BJ (cell line): ENCODE measurements around the gene PIM1. TPM values are rescaled to one million over a fixed set of nuclear protein-coding genes. Genes with fewer than 3 reads are reported as not detected.

Experiments used
- CTCF ChIA-PET: fragments of 350-600 bp; formaldehyde crosslinking; extraction: SDS; loops from one replicate; lab custom pipeline; 2021; ENCODE audit warnings: antibody characterized with exemption, inconsistent platforms; lab: Yijun Ruan, JAX
- POLR2A ChIA-PET: fragments of 300-600 bp; sonication (Branson Sonifier 250); formaldehyde crosslinking; extraction: SDS; loops from one replicate; lab custom pipeline; 2021; ENCODE audit warnings: antibody characterized with exemption; lab: Charles Lee
- DNase-seq: peaks from one replicate; pipeline ENCODE4 v3.0.0-alpha.2; 2011; ENCODE audit warnings: low read depth
- H3K27me3 ChIP-seq: 2 replicates; pipeline ENCODE4 v1.6.0; 2011; ENCODE audit warnings: low read length; ENCODE audit not compliant: control insufficient read depth, insufficient read depth
- H3K36me3 ChIP-seq: 2 replicates; pipeline ENCODE4 v1.5.1; 2011; ENCODE audit warnings: low read length; ENCODE audit not compliant: control insufficient read depth, insufficient read depth
- H3K4me3 ChIP-seq: 2 replicates; pipeline ENCODE4 v1.5.1; 2011; ENCODE audit warnings: low read depth, mild to moderate bottlenecking, control low read depth, low read length
- polyA plus RNA-seq: library from polyadenylated mRNA; depleted of rRNA; stranded (reverse); fragments of >200 nt; gene quantifications from 2 replicates; pipeline ENCODE4 v1.2.3, GENCODE V29; 2011
- TF ChIP-seq, protein P1 (sequence below): IDR thresholded peaks from 2 replicates; pipeline ENCODE4 v1.5.1; 2011; ENCODE audit warnings: low read depth, mild to moderate bottlenecking, control low read depth, inconsistent platforms, low read length, moderate library complexity; ENCODE audit not compliant: insufficient read depth

PIM1 gene
- polyA plus RNA-seq, 1 experiment = 20.7 TPM

GRCh38 chr6:37205175-37205996, 35.4 kb downstream of the PIM1 start:
- TF ChIP-seq, protein P1, sequence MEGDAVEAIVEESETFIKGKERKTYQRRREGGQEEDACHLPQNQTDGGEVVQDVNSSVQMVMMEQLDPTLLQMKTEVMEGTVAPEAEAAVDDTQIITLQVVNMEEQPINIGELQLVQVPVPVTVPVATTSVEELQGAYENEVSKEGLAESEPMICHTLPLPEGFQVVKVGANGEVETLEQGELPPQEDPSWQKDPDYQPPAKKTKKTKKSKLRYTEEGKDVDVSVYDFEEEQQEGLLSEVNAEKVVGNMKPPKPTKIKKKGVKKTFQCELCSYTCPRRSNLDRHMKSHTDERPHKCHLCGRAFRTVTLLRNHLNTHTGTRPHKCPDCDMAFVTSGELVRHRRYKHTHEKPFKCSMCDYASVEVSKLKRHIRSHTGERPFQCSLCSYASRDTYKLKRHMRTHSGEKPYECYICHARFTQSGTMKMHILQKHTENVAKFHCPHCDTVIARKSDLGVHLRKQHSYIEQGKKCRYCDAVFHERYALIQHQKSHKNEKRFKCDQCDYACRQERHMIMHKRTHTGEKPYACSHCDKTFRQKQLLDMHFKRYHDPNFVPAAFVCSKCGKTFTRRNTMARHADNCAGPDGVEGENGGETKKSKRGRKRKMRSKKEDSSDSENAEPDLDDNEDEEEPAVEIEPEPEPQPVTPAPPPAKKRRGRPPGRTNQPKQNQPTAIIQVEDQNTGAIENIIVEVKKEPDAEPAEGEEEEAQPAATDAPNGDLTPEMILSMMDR = no peak
- Histone ChIP-seq H3K27me3 (peaks cover 6% of the 10 kb centered on the region), H3K36me3 (no peaks in the 10 kb centered on the region), H3K4me3 (no peak overlapping the region)
- CTCF ChIA-PET = interaction anchor here (1.0 to 15.6 kb wide), 5 partner anchors 8 to 180 kb away, joined by 3 to 588 read pairs (median 5); no protein-coding TSS in a partner anchor
- no peak for DNase-seq
- POLR2A ChIA-PET = no interaction called here

- TF ChIP-seq, protein P1 = no peak
- Histone ChIP-seq H3K4me3 (no peak overlapping the region), H3K27me3 (peaks cover 3% of the 10 kb centered on the region), H3K36me3 (no peaks in the 10 kb centered on the region)
- ChIA-PET POLR2A (no interaction called here), CTCF (interaction anchor here (1.0 to 15.6 kb wide), 6 partner anchors 8 to 180 kb away, joined by 5 to 588 read pairs (median 16); no protein-coding TSS in a partner anchor)
- no peak for DNase-seq
Measured at GRCh38 chr6:37205997-37206340, 36.0 kb downstream of the PIM1 start.

GRCh38 chr6:37206622-37207021, 36.7 kb downstream of the PIM1 start:
- ChIA-PET POLR2A (no interaction called here), CTCF (interaction anchor here (1.1 to 15.6 kb wide), 8 partner anchors 9 to 181 kb away, joined by 3 to 588 read pairs (median 5); no protein-coding TSS in a partner anchor)
- TF ChIP-seq, protein P1 = no peak
- Histone ChIP-seq H3K27me3 (peaks cover 2% of the 10 kb centered on the region), H3K36me3 (no peaks in the 10 kb centered on the region), H3K4me3 (no peak overlapping the region)
- no peak for DNase-seq

DNA sequence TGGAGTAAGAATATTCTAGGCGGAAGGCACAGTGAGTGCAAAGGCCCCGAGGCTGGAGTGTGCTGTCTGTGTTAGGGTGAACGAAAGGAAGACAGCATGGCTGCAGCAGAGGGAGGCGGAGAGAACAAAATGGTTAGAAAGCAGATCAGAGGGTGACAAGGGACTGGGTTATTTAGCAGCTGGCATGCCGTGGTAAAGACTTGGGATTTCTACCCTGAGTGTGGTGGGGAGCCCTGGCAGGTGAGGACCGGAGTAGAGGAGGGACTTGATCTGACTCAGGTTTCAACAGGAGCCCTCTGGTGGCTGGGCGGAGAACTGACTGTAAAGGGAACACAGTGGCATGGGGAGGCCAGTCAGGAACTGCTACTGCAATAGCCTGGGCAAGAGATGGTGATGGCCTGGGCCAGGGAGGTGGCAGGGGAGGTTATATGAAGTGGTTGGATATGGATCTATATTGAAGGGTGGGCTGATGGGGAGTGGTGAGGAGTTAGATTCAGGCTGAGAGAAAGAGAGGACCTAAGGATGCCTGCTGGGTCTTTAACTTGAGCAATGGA, 38.0 kb downstream of the PIM1 start:
- ChIA-PET CTCF (interaction anchor here (0.6 to 15.6 kb wide), 19 partner anchors 9 to 452 kb away, joined by 3 to 588 read pairs (median 4); no protein-coding TSS in a partner anchor), POLR2A (no interaction called here)
- TF ChIP-seq, protein P1 = peak; percentile 89
- no peak for DNase-seq
- Histone ChIP-seq H3K27me3 (no peaks in the 10 kb centered on the region; the same call in 1 of the 2 replicates), H3K4me3 (no peak overlapping the region), H3K36me3 (no peaks in the 10 kb centered on the region)

- Histone ChIP-seq H3K36me3 (no peaks in the 10 kb centered on the region), H3K4me3 (no peak overlapping the region), H3K27me3 (no peaks in the 10 kb centered on the region; the same call in 1 of the 2 replicates)
- ChIA-PET CTCF (interaction anchor here (0.6 to 15.6 kb wide), 18 partner anchors 10 to 443 kb away, joined by 3 to 588 read pairs (median 4); no protein-coding TSS in a partner anchor), POLR2A (no interaction called here)
- DNase-seq = no peak
- TF ChIP-seq, protein P1 = no peak
Measured at GRCh38 chr6:37208793-37209192, 38.8 kb downstream of the PIM1 start.
